ENCODE results near the gene B3GNT3. TPM values are rescaled to one million over a fixed set of nuclear protein-coding genes. Genes with fewer than 3 reads are reported as not detected.

The B3GNT3 gene
- total and polyA plus RNA-seq, 2 of the 8 experiments (the other 6 are each of a cell fraction or from before 2014, with no cell fraction given): 1.5 TPM

- TF ChIP-seq, protein P1, sequence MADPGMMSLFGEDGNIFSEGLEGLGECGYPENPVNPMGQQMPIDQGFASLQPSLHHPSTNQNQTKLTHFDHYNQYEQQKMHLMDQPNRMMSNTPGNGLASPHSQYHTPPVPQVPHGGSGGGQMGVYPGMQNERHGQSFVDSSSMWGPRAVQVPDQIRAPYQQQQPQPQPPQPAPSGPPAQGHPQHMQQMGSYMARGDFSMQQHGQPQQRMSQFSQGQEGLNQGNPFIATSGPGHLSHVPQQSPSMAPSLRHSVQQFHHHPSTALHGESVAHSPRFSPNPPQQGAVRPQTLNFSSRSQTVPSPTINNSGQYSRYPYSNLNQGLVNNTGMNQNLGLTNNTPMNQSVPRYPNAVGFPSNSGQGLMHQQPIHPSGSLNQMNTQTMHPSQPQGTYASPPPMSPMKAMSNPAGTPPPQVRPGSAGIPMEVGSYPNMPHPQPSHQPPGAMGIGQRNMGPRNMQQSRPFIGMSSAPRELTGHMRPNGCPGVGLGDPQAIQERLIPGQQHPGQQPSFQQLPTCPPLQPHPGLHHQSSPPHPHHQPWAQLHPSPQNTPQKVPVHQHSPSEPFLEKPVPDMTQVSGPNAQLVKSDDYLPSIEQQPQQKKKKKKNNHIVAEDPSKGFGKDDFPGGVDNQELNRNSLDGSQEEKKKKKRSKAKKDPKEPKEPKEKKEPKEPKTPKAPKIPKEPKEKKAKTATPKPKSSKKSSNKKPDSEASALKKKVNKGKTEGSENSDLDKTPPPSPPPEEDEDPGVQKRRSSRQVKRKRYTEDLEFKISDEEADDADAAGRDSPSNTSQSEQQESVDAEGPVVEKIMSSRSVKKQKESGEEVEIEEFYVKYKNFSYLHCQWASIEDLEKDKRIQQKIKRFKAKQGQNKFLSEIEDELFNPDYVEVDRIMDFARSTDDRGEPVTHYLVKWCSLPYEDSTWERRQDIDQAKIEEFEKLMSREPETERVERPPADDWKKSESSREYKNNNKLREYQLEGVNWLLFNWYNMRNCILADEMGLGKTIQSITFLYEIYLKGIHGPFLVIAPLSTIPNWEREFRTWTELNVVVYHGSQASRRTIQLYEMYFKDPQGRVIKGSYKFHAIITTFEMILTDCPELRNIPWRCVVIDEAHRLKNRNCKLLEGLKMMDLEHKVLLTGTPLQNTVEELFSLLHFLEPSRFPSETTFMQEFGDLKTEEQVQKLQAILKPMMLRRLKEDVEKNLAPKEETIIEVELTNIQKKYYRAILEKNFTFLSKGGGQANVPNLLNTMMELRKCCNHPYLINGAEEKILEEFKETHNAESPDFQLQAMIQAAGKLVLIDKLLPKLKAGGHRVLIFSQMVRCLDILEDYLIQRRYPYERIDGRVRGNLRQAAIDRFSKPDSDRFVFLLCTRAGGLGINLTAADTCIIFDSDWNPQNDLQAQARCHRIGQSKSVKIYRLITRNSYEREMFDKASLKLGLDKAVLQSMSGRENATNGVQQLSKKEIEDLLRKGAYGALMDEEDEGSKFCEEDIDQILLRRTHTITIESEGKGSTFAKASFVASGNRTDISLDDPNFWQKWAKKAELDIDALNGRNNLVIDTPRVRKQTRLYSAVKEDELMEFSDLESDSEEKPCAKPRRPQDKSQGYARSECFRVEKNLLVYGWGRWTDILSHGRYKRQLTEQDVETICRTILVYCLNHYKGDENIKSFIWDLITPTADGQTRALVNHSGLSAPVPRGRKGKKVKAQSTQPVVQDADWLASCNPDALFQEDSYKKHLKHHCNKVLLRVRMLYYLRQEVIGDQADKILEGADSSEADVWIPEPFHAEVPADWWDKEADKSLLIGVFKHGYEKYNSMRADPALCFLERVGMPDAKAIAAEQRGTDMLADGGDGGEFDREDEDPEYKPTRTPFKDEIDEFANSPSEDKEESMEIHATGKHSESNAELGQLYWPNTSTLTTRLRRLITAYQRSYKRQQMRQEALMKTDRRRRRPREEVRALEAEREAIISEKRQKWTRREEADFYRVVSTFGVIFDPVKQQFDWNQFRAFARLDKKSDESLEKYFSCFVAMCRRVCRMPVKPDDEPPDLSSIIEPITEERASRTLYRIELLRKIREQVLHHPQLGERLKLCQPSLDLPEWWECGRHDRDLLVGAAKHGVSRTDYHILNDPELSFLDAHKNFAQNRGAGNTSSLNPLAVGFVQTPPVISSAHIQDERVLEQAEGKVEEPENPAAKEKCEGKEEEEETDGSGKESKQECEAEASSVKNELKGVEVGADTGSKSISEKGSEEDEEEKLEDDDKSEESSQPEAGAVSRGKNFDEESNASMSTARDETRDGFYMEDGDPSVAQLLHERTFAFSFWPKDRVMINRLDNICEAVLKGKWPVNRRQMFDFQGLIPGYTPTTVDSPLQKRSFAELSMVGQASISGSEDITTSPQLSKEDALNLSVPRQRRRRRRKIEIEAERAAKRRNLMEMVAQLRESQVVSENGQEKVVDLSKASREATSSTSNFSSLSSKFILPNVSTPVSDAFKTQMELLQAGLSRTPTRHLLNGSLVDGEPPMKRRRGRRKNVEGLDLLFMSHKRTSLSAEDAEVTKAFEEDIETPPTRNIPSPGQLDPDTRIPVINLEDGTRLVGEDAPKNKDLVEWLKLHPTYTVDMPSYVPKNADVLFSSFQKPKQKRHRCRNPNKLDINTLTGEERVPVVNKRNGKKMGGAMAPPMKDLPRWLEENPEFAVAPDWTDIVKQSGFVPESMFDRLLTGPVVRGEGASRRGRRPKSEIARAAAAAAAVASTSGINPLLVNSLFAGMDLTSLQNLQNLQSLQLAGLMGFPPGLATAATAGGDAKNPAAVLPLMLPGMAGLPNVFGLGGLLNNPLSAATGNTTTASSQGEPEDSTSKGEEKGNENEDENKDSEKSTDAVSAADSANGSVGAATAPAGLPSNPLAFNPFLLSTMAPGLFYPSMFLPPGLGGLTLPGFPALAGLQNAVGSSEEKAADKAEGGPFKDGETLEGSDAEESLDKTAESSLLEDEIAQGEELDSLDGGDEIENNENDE (IDR thresholded peaks at IDR 0.05; ENCODE audit: insufficient replicate concordance, low read length): no peak
Measured at GRCh38 chr19:17840019-17840418, 45.1 kb downstream of the B3GNT3 start (continued).
